Measurements from ENCODE around the gene MAD1L1. TPM values are rescaled to one million over a fixed set of nuclear protein-coding genes. Genes with fewer than 3 reads are reported as not detected.
"Not testable (repeated sequence)": the region's sequence is repeated elsewhere in the genome, so short reads cannot be mapped to it uniquely, and the experiment has no call there.

Gene MAD1L1
- polyA plus RNA-seq, 4 donors, result 22.6 to 26.9 (median 24.6) TPM

GRCh38 chr7:2080060-2080387 lies 152.7 kb downstream of the MAD1L1 start:
- no peak for DNase-seq (ENCODE audit: low read depth in 4 of 4, low spot score in 3 of 4)

GRCh38 chr7:2079332-2080059 lies 153.2 kb downstream of the MAD1L1 start:
- no peak for DNase-seq (ENCODE audit: low read depth in 4 of 4, low spot score in 3 of 4)

DNA sequence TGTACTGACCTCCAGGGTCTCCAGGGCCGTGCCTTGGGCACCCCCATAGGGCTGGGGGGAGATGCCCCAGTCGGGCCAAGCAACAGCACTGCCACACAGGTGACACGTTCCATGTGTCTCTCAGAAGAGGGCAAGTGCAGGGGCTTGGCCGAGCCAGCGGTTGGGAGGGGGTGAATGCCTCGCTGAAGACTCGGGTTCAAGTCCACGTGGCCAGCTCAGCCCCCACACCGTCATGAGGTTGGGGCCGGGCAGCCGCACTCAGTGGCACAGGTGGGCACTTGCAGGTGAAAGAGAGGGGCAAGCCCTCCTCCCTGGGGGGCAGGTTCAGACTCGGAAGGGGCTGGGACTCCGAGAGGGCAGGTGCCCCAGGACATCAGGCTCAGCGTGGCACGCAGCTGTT lies 153.8 kb downstream of the MAD1L1 start:
- DNase-seq (ENCODE audit: low read depth in 4 of 4, low spot score in 3 of 4), result no peak

DNA sequence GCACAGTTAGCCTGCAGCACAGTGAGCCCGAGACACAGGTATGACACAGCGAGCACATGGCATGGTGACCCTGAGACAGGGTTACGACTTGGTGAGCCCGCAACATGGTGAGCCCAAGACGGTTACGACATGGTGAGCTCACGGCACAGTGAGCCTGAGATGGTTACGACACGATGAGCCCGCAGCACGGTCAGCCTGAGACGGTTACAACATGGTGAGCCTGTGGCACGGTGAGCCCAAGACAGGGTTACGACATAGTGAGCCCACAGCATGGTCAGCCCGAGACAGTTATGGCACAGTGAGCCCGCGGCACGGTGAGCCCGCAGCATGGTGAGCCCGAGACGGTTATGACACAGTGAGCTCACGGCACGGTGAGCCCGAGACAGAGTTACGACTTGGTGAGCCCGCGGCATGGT lies 156.1 kb downstream of the MAD1L1 start:
- no peak for DNase-seq (ENCODE audit: low read depth in 4 of 4, low spot score in 3 of 4)

GRCh38 chr7:2075811-2076210 lies 156.9 kb downstream of the MAD1L1 start:
- no peak for DNase-seq (ENCODE audit: low read depth in 4 of 4, low spot score in 3 of 4)

- DNase-seq (ENCODE audit: low read depth in 4 of 4, low spot score in 3 of 4), result no peak
Observed at GRCh38 chr7:2074691-2075090, 158.1 kb downstream of the MAD1L1 start.

DNA sequence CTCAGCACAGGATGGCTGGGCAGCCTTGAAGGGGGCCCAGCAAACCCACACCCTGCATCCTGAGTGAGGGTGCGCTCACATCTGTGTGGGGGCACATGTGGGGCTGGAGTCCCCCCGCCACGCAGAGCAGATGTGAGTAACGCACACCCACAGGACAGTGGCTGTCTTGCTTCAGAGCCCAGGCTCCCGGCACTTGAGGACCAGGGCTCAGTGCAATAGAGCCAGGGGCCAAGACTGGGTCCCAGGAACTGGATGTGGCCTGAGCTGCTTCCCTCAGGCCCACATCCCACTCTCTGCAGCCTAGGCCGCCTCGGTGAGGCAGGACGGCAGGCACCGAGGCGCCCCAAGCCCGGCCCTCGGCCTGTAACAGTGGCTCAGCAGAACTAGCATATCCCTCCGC lies 159.9 kb downstream of the MAD1L1 start:
- no peak for DNase-seq (ENCODE audit: low read depth in 4 of 4, low spot score in 3 of 4)

DNA sequence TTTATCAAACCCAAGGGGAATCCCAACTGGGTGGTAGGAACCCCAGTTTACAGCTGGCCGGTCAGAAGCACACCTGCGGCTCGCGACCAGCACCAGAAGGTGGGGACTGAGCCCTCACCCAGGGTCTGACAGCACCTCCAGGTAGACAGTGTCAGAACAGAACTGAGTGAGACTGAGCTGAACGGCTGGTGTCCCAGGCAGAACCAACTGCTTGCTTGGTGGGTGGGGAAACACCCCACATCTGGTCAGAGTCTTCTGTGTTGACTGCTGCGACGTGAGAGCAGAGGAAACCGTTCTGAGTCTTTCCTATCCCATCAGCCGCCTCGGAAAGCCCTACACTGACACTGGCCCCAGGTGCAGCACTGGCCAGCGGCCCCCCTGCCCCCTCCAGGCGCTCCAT lies 160.7 kb downstream of the MAD1L1 start:
- no peak for DNase-seq (ENCODE audit: low read depth in 4 of 4, low spot score in 3 of 4)

DNA sequence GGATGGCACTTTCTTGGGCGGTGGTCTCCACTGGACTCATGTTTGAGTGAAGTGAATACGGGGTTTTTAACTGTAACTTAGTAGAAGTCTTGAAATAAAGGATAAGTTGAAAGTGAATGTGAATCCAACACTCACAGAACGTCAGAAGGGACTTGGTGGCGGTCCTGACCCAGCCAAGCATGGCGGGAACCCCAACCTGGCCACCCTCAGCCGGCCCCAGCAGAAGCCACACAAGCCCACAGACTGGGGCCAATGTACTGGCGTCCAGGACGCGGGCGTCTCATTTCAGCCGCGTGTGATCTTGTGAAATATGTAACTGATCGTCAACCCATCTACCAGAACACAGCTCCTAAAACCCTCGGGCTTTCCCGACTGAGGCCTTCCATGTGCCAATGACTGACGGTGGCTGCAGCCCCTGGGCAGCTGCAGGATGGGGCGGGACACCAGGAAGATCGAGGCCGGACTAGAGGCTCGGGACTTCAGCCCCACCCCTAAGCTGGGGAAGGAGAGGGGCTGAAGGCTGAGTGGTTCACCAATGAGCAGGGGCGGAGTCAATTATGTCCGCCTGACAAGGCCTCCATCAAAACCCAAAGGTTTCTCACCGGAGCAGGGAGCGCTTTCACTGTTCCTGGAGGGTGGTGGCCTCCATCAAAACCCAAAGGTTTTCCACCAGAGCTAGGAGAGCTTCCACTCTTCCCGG lies 161.5 kb downstream of the MAD1L1 start:
- DNase-seq (ENCODE audit: low read depth in 4 of 4, low spot score in 3 of 4), result no peak

DNA sequence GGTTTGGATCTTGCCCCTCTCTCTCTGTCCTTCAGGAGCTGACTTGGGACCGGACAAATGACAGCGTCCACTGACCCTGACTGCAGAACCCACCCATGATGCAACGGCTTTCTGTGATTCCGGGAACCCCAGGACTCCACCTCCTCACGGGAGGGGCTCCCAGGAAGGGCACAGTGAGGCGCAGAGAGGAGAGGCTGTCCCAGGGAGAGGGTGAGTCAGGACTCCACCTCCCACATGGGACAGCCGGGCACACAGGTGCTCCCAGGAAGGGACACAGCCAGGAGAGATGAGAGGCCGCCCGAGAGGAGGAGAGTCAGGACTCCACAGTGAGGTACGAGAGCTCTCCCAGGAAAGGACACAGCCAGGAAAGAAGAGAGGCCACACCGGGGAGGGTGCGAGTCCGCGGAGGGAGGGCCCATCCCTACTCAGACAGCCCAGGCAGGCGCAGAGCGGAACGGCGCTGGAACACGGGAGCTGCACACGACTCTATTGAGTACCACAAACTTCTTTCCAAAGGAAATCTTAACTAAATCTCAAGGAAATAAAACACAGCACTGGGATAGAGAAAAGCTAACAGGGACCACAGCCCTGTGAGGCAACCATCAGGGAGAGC lies 162.5 kb downstream of the MAD1L1 start:
- DNase-seq (ENCODE audit: low read depth in 4 of 4, low spot score in 3 of 4), result no peak

- DNase-seq (ENCODE audit: low read depth in 4 of 4, low spot score in 3 of 4), result no peak
Observed at GRCh38 chr7:2069472-2069860, 163.3 kb downstream of the MAD1L1 start.

GRCh38 chr7:2068693-2069471 lies 163.9 kb downstream of the MAD1L1 start:
- no peak for DNase-seq (ENCODE audit: low read depth in 4 of 4, low spot score in 3 of 4)

GRCh38 chr7:2066251-2066919 lies 166.4 kb downstream of the MAD1L1 start:
- DNase-seq (ENCODE audit: low read depth in 4 of 4, low spot score in 3 of 4), result no peak

- no peak for DNase-seq (ENCODE audit: low read depth in 4 of 4, low spot score in 3 of 4)
Observed at GRCh38 chr7:2065528-2065927, 167.2 kb downstream of the MAD1L1 start.

GRCh38 chr7:2063563-2064260 lies 169.0 kb downstream of the MAD1L1 start:
- no peak for DNase-seq (ENCODE audit: low read depth in 4 of 4, low spot score in 3 of 4)

DNA sequence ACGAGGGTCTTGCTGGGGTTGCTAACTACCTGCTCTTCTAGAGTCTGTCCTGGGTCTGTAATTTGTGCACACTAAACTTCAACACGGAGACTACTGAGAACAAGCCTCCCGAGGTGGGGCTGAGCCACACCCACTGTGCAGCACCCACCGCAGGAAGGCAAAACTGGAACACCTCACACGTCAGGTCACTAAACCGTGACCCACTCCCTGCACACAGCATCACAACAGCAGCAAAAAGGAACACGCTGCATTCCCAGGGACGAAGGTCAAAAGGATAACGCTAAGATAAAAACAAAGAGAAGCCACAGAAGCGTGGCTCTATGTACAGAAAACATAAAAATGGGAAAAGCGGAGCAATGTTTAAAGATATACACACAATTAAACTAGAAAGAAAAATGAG lies 170.1 kb downstream of the MAD1L1 start:
- no peak for DNase-seq (ENCODE audit: low read depth in 4 of 4, low spot score in 3 of 4)

GRCh38 chr7:2060701-2061100 lies 172.0 kb downstream of the MAD1L1 start:
- no peak for DNase-seq (ENCODE audit: low read depth in 4 of 4, low spot score in 3 of 4)

DNA sequence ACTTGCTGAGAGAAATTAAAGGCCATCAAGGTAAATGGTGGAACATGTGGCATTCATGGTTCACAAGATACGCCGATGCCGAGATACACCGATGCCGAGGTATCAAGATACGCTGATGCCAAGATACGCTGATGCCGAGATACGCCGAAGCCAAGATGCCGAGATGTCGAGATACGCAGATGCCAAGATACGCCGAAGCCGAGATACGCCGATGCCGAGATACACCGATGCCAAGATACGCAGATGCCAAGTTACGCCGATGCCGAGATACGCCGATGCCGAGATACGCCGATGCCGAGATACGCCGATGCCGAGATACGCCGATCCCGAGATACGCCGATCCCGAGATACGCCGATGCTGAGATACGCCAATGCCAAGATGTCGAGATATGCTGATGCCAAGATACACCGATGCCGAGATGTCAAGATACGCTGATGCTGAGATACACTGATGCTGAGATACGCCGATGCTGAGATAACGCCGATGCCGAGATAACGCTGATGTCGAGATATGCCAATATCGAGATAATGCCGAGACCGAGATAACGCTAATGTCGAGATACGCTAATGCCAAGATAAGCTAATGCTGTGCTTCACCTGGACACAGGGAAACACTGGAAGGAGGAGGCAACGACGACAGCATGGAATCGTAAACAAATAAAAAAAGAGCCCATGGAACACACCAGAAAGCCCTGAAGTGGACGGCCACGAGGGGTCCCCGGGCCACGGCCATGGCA lies 172.6 kb downstream of the MAD1L1 start:
- no peak for DNase-seq (ENCODE audit: low read depth in 4 of 4, low spot score in 3 of 4)

DNA sequence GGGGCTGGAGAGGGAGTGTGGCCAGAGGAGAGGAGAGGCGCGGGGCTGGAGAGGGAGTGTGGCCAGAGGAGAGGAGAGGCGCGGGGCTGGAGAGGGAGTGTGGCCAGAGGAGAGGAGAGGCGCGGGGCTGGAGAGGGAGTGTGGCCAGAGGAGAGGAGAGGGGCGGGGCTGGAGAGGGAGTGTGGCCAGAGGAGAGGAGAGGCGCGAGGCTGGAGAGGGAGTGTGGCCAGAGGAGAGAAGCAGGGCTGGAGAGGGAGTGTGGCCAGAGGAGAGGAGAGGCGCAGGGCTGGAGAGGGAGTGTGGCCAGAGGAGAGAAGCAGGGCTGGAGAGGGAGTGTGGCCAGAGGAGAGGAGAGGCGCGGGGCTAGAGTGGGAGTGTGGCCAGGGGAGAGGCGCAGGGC lies 174.5 kb downstream of the MAD1L1 start:
- not testable (repeated sequence) for DNase-seq (ENCODE audit: low read depth in 4 of 4, low spot score in 3 of 4)
